Osteoblast (primary cell): ENCODE data around the gene CR2. TPM values are rescaled to one million over a fixed set of nuclear protein-coding genes. Genes with fewer than 3 reads are reported as not detected.

Experiments
- DNase-seq: peaks from one replicate; pipeline ENCODE4 v3.0.0; 2011; ENCODE audit warnings: low spot score, mixed read lengths; ENCODE audit not compliant: insufficient read length; ENCODE audit errors: missing footprints
- H2AFZ ChIP-seq: 2 replicates; pipeline ENCODE4 v1.6.0; 2011; ENCODE audit warnings: mild to moderate bottlenecking, low read length
- H3K27ac ChIP-seq: 2 replicates; pipeline ENCODE4 v1.5.1; 2011; ENCODE audit warnings: mild to moderate bottlenecking, low read depth, low read length, moderate library complexity
- H3K27me3 ChIP-seq: 2 replicates; pipeline ENCODE4 v1.6.0; 2012; ENCODE audit warnings: mild to moderate bottlenecking, control low read depth, inconsistent platforms, low read length, moderate library complexity; ENCODE audit not compliant: insufficient read depth
- H3K36me3 ChIP-seq: 2 replicates; pipeline ENCODE4 v1.5.1; 2011; ENCODE audit warnings: mild to moderate bottlenecking, low read length, control low read depth, moderate library complexity; ENCODE audit not compliant: insufficient read depth
- H3K4me1 ChIP-seq: 2 replicates; pipeline ENCODE4 v1.5.1; 2011; ENCODE audit warnings: mild to moderate bottlenecking, low read length, control low read depth, moderate library complexity; ENCODE audit not compliant: insufficient read depth
- H3K4me2 ChIP-seq: 2 replicates; pipeline ENCODE4 v1.6.0; 2011; ENCODE audit warnings: mild to moderate bottlenecking, low read length; ENCODE audit not compliant: insufficient read depth
- H3K4me3 ChIP-seq: fragments of 200-600 bp; sonication (generic); 3 replicates; pipeline ENCODE4 v1.5.1; 2012; ENCODE audit warnings: mild to moderate bottlenecking, low read length, inconsistent platforms; ENCODE audit not compliant: insufficient read depth
- H3K79me2 ChIP-seq: 2 replicates; pipeline ENCODE4 v1.6.0; 2012; ENCODE audit warnings: mild to moderate bottlenecking, low read length, control low read depth, inconsistent platforms; ENCODE audit not compliant: insufficient read depth
- H3K9me3 ChIP-seq: 2 replicates; pipeline ENCODE4 v1.5.1; 2011; ENCODE audit warnings: low read depth, low read length, control low read depth
- H4K20me1 ChIP-seq: 2 replicates; pipeline ENCODE4 v1.6.0; 2012; ENCODE audit warnings: mild to moderate bottlenecking, low read length, control low read depth; ENCODE audit not compliant: insufficient read depth
- total RNA-seq: library from RNA; depleted of rRNA; stranded (reverse); fragments of >200 nt; gene quantifications from 2 replicates; pipeline ENCODE4 v1.2.3, GENCODE V29; 2012
- TF ChIP-seq, protein P1 (sequence below): IDR thresholded peaks from 2 replicates; pipeline ENCODE4 v1.5.1; 2011; ENCODE audit warnings: mild to moderate bottlenecking, low read depth, low read length, moderate library complexity; ENCODE audit errors: extremely low read depth

The CR2 gene
- total RNA-seq, 1 donor: not detected

DNA sequence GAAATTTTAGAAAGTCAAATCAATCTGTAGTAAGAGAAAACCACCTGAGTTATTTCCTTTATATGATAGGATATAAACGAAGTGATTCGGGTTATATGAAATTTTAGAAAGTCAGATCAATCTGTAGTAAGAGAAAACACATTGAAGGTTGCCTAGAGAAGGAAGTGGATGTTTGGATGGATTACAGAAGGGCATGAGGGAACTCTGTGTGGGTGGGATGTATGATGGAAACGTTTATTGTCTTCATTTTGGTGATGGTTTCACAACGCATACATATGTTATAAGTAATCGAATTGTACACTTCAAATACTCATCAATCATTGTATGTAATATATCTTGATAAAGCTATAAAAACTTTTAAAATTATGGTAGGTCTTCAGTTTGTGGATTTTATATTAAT, 46.9 kb downstream of the CR2 start:
- H3K4me1 ChIP-seq: no peaks in the 10 kb centered on the region
- no peak overlapping the region for H3K4me3 ChIP-seq
- DNase-seq: no peak
- H4K20me1 ChIP-seq: no peaks in the 10 kb centered on the region
- H2AFZ ChIP-seq: no peak overlapping the region
- no peaks in the 10 kb centered on the region for H3K9me3 ChIP-seq
- H3K27ac ChIP-seq: no peak overlapping the region
- TF ChIP-seq, protein P1, sequence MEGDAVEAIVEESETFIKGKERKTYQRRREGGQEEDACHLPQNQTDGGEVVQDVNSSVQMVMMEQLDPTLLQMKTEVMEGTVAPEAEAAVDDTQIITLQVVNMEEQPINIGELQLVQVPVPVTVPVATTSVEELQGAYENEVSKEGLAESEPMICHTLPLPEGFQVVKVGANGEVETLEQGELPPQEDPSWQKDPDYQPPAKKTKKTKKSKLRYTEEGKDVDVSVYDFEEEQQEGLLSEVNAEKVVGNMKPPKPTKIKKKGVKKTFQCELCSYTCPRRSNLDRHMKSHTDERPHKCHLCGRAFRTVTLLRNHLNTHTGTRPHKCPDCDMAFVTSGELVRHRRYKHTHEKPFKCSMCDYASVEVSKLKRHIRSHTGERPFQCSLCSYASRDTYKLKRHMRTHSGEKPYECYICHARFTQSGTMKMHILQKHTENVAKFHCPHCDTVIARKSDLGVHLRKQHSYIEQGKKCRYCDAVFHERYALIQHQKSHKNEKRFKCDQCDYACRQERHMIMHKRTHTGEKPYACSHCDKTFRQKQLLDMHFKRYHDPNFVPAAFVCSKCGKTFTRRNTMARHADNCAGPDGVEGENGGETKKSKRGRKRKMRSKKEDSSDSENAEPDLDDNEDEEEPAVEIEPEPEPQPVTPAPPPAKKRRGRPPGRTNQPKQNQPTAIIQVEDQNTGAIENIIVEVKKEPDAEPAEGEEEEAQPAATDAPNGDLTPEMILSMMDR: no peak
- peaks cover 29% of the 10 kb centered on the region for H3K27me3 ChIP-seq
- H3K4me2 ChIP-seq: no peak overlapping the region
- no peaks in the 10 kb centered on the region for H3K36me3 ChIP-seq
- H3K79me2 ChIP-seq: no peaks in the 10 kb centered on the region

- no peak overlapping the region for H3K4me2 ChIP-seq
- TF ChIP-seq, protein P1: no peak
- no peaks in the 10 kb centered on the region for H4K20me1 ChIP-seq
- no peaks in the 10 kb centered on the region for H3K9me3 ChIP-seq
- H3K27ac ChIP-seq: no peak overlapping the region
- no peak overlapping the region for H3K4me3 ChIP-seq
- no peaks in the 10 kb centered on the region for H3K36me3 ChIP-seq
- DNase-seq: no peak
- no peaks in the 10 kb centered on the region for H3K79me2 ChIP-seq
- no peaks in the 10 kb centered on the region for H3K4me1 ChIP-seq
- no peak overlapping the region for H2AFZ ChIP-seq
- H3K27me3 ChIP-seq: peaks cover 20% of the 10 kb centered on the region
These were observed 48.6 kb downstream of the CR2 start for GRCh38 chr1:207502726-207503125.

- no peak for DNase-seq
- TF ChIP-seq, protein P1: no peak
These were observed 49.8 kb downstream of the CR2 start for GRCh38 chr1:207503950-207504349.

DNA sequence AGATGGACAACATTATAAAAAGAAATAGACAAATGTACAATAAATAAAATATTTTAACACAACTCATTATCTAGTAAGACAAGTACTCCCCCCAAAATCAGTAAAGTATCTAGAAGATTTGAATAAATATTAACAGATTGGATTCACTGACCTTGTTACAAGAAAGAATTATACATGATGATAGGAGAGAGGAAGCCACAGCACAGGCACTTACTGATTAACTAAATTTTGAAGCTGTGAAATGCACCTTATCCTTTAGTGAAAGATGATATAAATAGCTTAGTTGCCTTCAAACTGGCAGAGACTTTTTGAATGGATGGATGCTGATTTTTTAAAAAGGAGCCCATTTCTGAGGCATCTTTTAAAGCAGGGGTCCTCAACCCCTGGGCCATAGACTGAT, 50.3 kb downstream of the CR2 start:
- Histone ChIP-seq H3K27ac (no peak overlapping the region), H4K20me1 (no peaks in the 10 kb centered on the region), H3K79me2 (no peaks in the 10 kb centered on the region), H3K27me3 (peaks cover 15% of the 10 kb centered on the region), H3K4me3 (no peak overlapping the region), H3K4me1 (no peaks in the 10 kb centered on the region), H3K36me3 (no peaks in the 10 kb centered on the region), H3K9me3 (no peaks in the 10 kb centered on the region), H3K4me2 (no peak overlapping the region), H2AFZ (no peak overlapping the region)
- TF ChIP-seq, protein P1: no peak
- no peak for DNase-seq

More at GRCh38 chr1:207503950-207504349, 49.8 kb downstream of the CR2 start:
- H3K27ac ChIP-seq: no peak overlapping the region
- H2AFZ ChIP-seq: no peak overlapping the region
- H4K20me1 ChIP-seq: no peaks in the 10 kb centered on the region
- H3K4me3 ChIP-seq: no peak overlapping the region
- H3K79me2 ChIP-seq: no peaks in the 10 kb centered on the region
- H3K4me1 ChIP-seq: no peaks in the 10 kb centered on the region
- no peaks in the 10 kb centered on the region for H3K9me3 ChIP-seq
- H3K27me3 ChIP-seq: peaks cover 15% of the 10 kb centered on the region
- no peak overlapping the region for H3K4me2 ChIP-seq
- no peaks in the 10 kb centered on the region for H3K36me3 ChIP-seq
